Mesendoderm (in vitro differentiated cells): Measurements from ENCODE around the gene CMIP.
A peak's percentile ranks its signal among the peaks of the same experiment; 100 is the strongest.
"Not testable (repeated sequence)": the region's sequence is repeated elsewhere in the genome, so short reads cannot be mapped to it uniquely, and the experiment has no call there.

ENCODE experiments used
- DNase-seq: peaks from one replicate; pipeline ENCODE4 v3.0.0; 2013
- H2AK5ac ChIP-seq: 2 replicates; pipeline ENCODE4 v1.6.1; 2013; ENCODE audit warnings: low read length, inconsistent platforms
- H2BK120ac ChIP-seq: 2 replicates; pipeline ENCODE4 v1.6.1; 2013; ENCODE audit warnings: low read depth, mild to moderate bottlenecking, low read length, moderate library complexity, mixed read lengths
- H2BK15ac ChIP-seq: replicated peaks from 2 replicates; pipeline ENCODE4 v1.6.1; 2013; ENCODE audit warnings: low read depth, mild to moderate bottlenecking, moderate library complexity
- H2BK5ac ChIP-seq: 2 replicates; pipeline ENCODE4 v1.6.1; 2013; ENCODE audit warnings: low read length, inconsistent platforms
- H3K18ac ChIP-seq: 2 replicates; pipeline ENCODE4 v1.6.1; 2013; ENCODE audit warnings: mild to moderate bottlenecking, low read length, mixed read lengths
- H3K23ac ChIP-seq: one replicate; pipeline ENCODE4 v1.6.1; 2013; ENCODE audit warnings: low read length
- H3K27ac ChIP-seq: 2 replicates; pipeline ENCODE4 v1.5.1; 2013; ENCODE audit warnings: low read depth, mild to moderate bottlenecking, inconsistent platforms, low read length, moderate library complexity
- H3K27me3 ChIP-seq: 2 replicates; pipeline ENCODE4 v1.6.1; 2013; ENCODE audit warnings: low read length, control low read depth, mild to moderate bottlenecking, inconsistent platforms; ENCODE audit not compliant: insufficient read depth, poor library complexity
- H3K36me3 ChIP-seq: 2 replicates; pipeline ENCODE4 v1.6.1; 2013; ENCODE audit warnings: low read length, inconsistent platforms; ENCODE audit not compliant: control insufficient read depth, insufficient read depth
- H3K4ac ChIP-seq: one replicate; pipeline ENCODE4 v1.6.1; 2013; ENCODE audit warnings: low read depth, mild to moderate bottlenecking, low read length, moderate library complexity
- H3K4me1 ChIP-seq: 2 replicates; pipeline ENCODE4 v1.6.1; 2013; ENCODE audit warnings: low read depth, low read length, inconsistent platforms; ENCODE audit not compliant: control insufficient read depth
- H3K4me2 ChIP-seq: 2 replicates; pipeline ENCODE4 v1.6.1; 2013; ENCODE audit warnings: low read length
- H3K4me3 ChIP-seq: 2 replicates; pipeline ENCODE4 v1.5.1; 2013; ENCODE audit warnings: mild to moderate bottlenecking, low read length
- H3K56ac ChIP-seq: one replicate; pipeline ENCODE4 v1.6.1; 2013; ENCODE audit warnings: low read length
- H3K79me1 ChIP-seq: 2 replicates; pipeline ENCODE4 v1.6.1; 2013; ENCODE audit warnings: low read length, inconsistent platforms
- H3K79me2 ChIP-seq: 2 replicates; pipeline ENCODE4 v1.6.1; 2013; ENCODE audit warnings: mild to moderate bottlenecking, low read length; ENCODE audit not compliant: control insufficient read depth, insufficient read depth
- H3K9ac ChIP-seq: 2 replicates; pipeline ENCODE4 v1.6.1; 2013; ENCODE audit warnings: low read length, inconsistent platforms
- H4K5ac ChIP-seq: one replicate; pipeline ENCODE4 v1.6.1; 2013; ENCODE audit warnings: low read length
- H4K8ac ChIP-seq: one replicate; pipeline ENCODE4 v1.6.1; 2013; ENCODE audit warnings: low read depth, mild to moderate bottlenecking, control low read depth, low read length, moderate library complexity
- WGBS: extraction: QIAGEN DNeasy Blood & Tissue Kit; methylation state at CpG from one replicate; pipeline ENCODE4 v1.1.7; 2013; ENCODE audit warnings: low lambda C conversion rate, missing lambda C conversion rate; ENCODE audit not compliant: insufficient coverage; ENCODE audit errors: extremely low coverage; 5-methylcytosine and 5-hydroxymethylcytosine counted together

CMIP gene

GRCh38 chr16:81737885-81738536 lies 293.4 kb downstream of the CMIP start:
- Histone ChIP-seq H3K9ac (no peak overlapping the region), H3K18ac (no peak overlapping the region), H2BK120ac (no peak overlapping the region), H3K4me3 (no peak overlapping the region), H3K23ac (no peak overlapping the region), H3K79me1 (no peaks in the 10 kb centered on the region), H3K4ac (no peak overlapping the region), H3K36me3 (no peaks in the 10 kb centered on the region), H3K79me2 (no peaks in the 10 kb centered on the region), H2AK5ac (no peak overlapping the region), H2BK5ac (no peak overlapping the region), H4K5ac (no peak overlapping the region), H3K27me3 (no peaks in the 10 kb centered on the region), H4K8ac (no peak overlapping the region), H3K56ac (peak overlapping the region; percentile 10), H3K4me1 (no peaks in the 10 kb centered on the region), H3K27ac (no peak overlapping the region), H2BK15ac (no peak overlapping the region), H3K4me2 (no peak overlapping the region)
- WGBS, result no CpG with 5 or more reads among the region's 22 CpGs
- DNase-seq, result peak; percentile 89

- H3K4me2 ChIP-seq, result no peak overlapping the region
- H3K56ac ChIP-seq, result no peak overlapping the region
- no peak overlapping the region for H3K9ac ChIP-seq
- no peak for DNase-seq
- H3K36me3 ChIP-seq, result no peaks in the 10 kb centered on the region
- no peaks in the 10 kb centered on the region for H3K4me1 ChIP-seq
- H3K18ac ChIP-seq, result no peak overlapping the region
- WGBS, result no CpG with 5 or more reads among the region's 18 CpGs
- H3K27me3 ChIP-seq, result no peaks in the 10 kb centered on the region
- no peak overlapping the region for H4K8ac ChIP-seq
- H2BK5ac ChIP-seq, result no peak overlapping the region
- no peak overlapping the region for H2AK5ac ChIP-seq
- no peak overlapping the region for H3K4ac ChIP-seq
- H3K79me1 ChIP-seq, result no peaks in the 10 kb centered on the region
- H2BK120ac ChIP-seq, result no peak overlapping the region
- H4K5ac ChIP-seq, result no peak overlapping the region
- no peak overlapping the region for H3K4me3 ChIP-seq
- no peaks in the 10 kb centered on the region for H3K79me2 ChIP-seq
- H2BK15ac ChIP-seq, result no peak overlapping the region
- H3K27ac ChIP-seq, result no peak overlapping the region
- H3K23ac ChIP-seq, result no peak overlapping the region
Measured at GRCh38 chr16:81738783-81739496, 294.3 kb downstream of the CMIP start.

GRCh38 chr16:81739503-81739902 lies 294.9 kb downstream of the CMIP start:
- H3K4ac ChIP-seq, result no peak overlapping the region

GRCh38 chr16:81740169-81740568 lies 295.6 kb downstream of the CMIP start:
- WGBS, result no CpG with 5 or more reads among the region's 8 CpGs
- no peaks in the 10 kb centered on the region for H3K27me3 ChIP-seq
- H3K79me1 ChIP-seq, result no peaks in the 10 kb centered on the region
- no peak overlapping the region for H4K5ac ChIP-seq
- H3K4ac ChIP-seq, result no peak overlapping the region
- H4K8ac ChIP-seq, result no peak overlapping the region
- H3K23ac ChIP-seq, result no peak overlapping the region
- no peak overlapping the region for H3K4me2 ChIP-seq
- no peaks in the 10 kb centered on the region for H3K79me2 ChIP-seq
- H3K27ac ChIP-seq, result no peak overlapping the region
- DNase-seq, result peak; percentile 75
- H2BK5ac ChIP-seq, result no peak overlapping the region
- H3K9ac ChIP-seq, result no peak overlapping the region
- H3K18ac ChIP-seq, result no peak overlapping the region
- H3K4me3 ChIP-seq, result no peak overlapping the region
- H2BK120ac ChIP-seq, result no peak overlapping the region
- no peaks in the 10 kb centered on the region for H3K36me3 ChIP-seq
- H2AK5ac ChIP-seq, result no peak overlapping the region
- H3K4me1 ChIP-seq, result no peaks in the 10 kb centered on the region
- H3K56ac ChIP-seq, result no peak overlapping the region
- no peak overlapping the region for H2BK15ac ChIP-seq

More at GRCh38 chr16:81739503-81739902, 294.9 kb downstream of the CMIP start:
- no peak overlapping the region for H4K8ac ChIP-seq
- no peaks in the 10 kb centered on the region for H3K4me1 ChIP-seq
- no peak overlapping the region for H3K4me3 ChIP-seq
- H3K79me1 ChIP-seq, result no peaks in the 10 kb centered on the region
- no peak overlapping the region for H2BK120ac ChIP-seq
- H3K23ac ChIP-seq, result no peak overlapping the region
- H3K36me3 ChIP-seq, result no peaks in the 10 kb centered on the region
- no peak overlapping the region for H3K4me2 ChIP-seq
- WGBS, result no CpG with 5 or more reads among the region's 8 CpGs
- no peak overlapping the region for H3K27ac ChIP-seq
- no peak overlapping the region for H2AK5ac ChIP-seq
- H3K9ac ChIP-seq, result no peak overlapping the region
- DNase-seq, result no peak
- no peak overlapping the region for H3K56ac ChIP-seq
- no peak overlapping the region for H2BK15ac ChIP-seq
- H4K5ac ChIP-seq, result no peak overlapping the region
- no peaks in the 10 kb centered on the region for H3K27me3 ChIP-seq
- H3K18ac ChIP-seq, result no peak overlapping the region
- no peak overlapping the region for H2BK5ac ChIP-seq
- H3K79me2 ChIP-seq, result no peaks in the 10 kb centered on the region

GRCh38 chr16:81741430-81741770 lies 296.8 kb downstream of the CMIP start:
- H3K79me1 ChIP-seq, H2AK5ac ChIP-seq, H4K5ac ChIP-seq, H3K79me2 ChIP-seq, H2BK5ac ChIP-seq, H3K27me3 ChIP-seq, H3K36me3 ChIP-seq, H2BK120ac ChIP-seq, DNase-seq, H3K23ac ChIP-seq, H3K18ac ChIP-seq, H4K8ac ChIP-seq, H3K9ac ChIP-seq, H3K4me1 ChIP-seq, H3K27ac ChIP-seq, H2BK15ac ChIP-seq, H3K4ac ChIP-seq, H3K4me3 ChIP-seq, H3K56ac ChIP-seq, H3K4me2 ChIP-seq: not testable (repeated sequence)
- WGBS, result no CpG with 5 or more reads among the region's 6 CpGs
